ENCODE data around the gene TUFM. TPM values are rescaled to one million over a fixed set of nuclear protein-coding genes. Genes with fewer than 3 reads are reported as not detected.
"Not testable (repeated sequence)": the region's sequence is repeated elsewhere in the genome, so short reads cannot be mapped to it uniquely, and the experiment has no call there.

TUFM gene
- polyA plus RNA-seq, 3 donors from 2014 or later, result 149 to 206 (median 153) TPM

DNA sequence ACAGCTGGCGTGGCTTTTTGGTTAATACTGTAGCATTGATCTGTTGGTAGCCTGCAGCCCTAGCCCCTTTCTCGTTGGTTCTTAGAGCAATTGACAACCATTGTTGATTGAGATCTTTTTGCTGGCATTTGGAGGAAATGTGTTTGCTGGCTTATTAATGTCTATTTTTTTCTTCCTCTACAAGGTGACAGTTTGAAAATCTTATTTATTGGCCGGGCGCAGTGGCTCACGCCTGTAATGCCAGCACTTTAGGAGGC is 21.5 kb downstream of the TUFM start:
- H3K4me3 Mint-ChIP-seq, result peak overlapping the region; percentile 97 to 99 (median 98)
- no peaks in the 10 kb centered on the region for H3K9me3 Mint-ChIP-seq
- DNase-seq, result no peak
- H3K27ac Mint-ChIP-seq, result peak overlapping the region; percentile 95 to 99 (median 99)
- peaks cover 7 to 33% (median 17%) of the 10 kb centered on the region in 3 donors for H3K36me3 Mint-ChIP-seq
- H3K4me1 Mint-ChIP-seq, result peaks cover 43 to 47% of the 10 kb centered on the region in 2 donors
- peaks cover 16 to 29% (median 22%) of the 10 kb centered on the region in 3 donors for H3K27me3 Mint-ChIP-seq (ENCODE audit: low read depth in 3 of 3)

DNA sequence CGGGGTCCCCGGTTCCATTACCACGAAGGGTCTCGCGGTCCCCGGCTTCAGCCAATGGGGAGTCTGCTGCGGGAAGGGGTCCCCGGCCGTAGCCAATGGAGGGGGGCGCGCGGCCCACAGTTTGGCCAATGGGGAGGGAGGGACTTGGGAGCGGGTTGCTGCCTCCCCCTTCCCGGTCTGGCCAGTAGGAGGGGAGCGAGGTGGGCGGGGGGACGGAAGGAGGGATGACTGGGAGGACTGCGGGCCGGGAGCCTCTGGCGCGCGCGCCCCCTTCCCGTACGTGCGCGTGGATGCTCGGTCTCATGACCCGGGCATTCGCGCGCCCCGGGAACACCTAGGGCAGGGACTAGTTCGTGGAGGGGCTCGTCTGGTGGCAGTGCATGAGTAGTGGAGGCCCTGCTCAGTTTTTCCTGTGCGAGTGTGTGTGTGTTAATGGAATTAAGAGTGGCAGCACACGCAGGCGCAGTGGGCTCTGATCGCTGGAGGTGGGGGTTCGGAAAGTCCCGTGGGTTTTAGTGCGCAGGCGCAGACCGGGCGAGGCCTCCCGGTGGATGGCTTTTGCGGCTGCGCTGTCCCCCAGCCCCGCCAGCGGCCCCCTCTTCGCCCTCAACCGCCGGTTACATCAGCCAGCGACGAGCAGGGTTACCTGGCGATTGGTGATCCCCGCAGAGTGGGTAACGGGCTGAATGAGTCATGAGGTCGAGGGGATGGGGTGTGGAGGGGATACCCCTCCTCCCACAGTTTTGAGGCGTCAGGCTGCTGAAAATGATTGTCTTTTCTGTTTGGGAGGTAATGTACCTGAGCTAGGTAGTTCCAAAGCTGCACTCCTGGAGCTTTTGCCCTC is 22.1 kb downstream of the TUFM start:
- peak overlapping the region; percentile 95 to 99 (median 99) for H3K27ac Mint-ChIP-seq
- no peaks in the 10 kb centered on the region for H3K9me3 Mint-ChIP-seq
- peaks cover 16 to 29% (median 22%) of the 10 kb centered on the region in 3 donors for H3K27me3 Mint-ChIP-seq (ENCODE audit: low read depth in 3 of 3)
- DNase-seq, result peak; percentile 93
- H3K4me3 Mint-ChIP-seq, result peak overlapping the region; percentile 97 to 99 (median 98)
- peaks cover 7 to 28% (median 12%) of the 10 kb centered on the region in 3 donors for H3K36me3 Mint-ChIP-seq
- H3K4me1 Mint-ChIP-seq, result peaks cover 43 to 46% of the 10 kb centered on the region in 2 donors

DNA sequence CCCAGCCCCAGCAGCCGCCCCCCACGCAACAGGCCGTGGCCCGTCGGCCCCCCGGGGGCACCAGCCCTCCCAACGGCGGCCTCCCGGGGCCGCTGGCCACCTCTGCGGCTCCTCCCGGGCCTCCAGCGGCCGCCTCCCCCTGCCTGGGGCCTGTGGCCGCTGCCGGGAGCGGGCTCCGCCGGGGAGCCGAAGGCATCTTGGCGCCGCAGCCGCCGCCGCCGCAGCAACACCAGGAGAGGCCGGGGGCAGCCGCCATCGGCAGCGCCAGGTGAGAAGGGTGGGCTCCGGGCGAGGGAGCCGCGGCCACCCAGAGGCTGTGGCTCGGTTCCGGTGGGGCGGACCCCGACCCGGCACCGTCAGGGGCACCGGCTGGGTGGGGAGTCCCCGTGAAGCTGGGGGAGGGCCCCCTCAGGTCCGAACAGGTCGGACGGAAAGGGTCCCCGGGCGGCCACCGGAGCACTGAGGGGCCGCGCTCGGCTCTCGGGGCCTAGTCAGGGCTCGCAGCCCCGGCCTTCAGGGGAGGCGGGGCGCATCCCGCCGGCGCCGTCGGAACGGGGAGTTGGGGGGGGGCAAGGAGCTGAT is 22.8 kb downstream of the TUFM start:
- peaks cover 43 to 46% of the 10 kb centered on the region in 2 donors for H3K4me1 Mint-ChIP-seq
- H3K27me3 Mint-ChIP-seq (ENCODE audit: low read depth in 3 of 3), result peaks cover 14 to 29% (median 22%) of the 10 kb centered on the region in 3 donors

DNA sequence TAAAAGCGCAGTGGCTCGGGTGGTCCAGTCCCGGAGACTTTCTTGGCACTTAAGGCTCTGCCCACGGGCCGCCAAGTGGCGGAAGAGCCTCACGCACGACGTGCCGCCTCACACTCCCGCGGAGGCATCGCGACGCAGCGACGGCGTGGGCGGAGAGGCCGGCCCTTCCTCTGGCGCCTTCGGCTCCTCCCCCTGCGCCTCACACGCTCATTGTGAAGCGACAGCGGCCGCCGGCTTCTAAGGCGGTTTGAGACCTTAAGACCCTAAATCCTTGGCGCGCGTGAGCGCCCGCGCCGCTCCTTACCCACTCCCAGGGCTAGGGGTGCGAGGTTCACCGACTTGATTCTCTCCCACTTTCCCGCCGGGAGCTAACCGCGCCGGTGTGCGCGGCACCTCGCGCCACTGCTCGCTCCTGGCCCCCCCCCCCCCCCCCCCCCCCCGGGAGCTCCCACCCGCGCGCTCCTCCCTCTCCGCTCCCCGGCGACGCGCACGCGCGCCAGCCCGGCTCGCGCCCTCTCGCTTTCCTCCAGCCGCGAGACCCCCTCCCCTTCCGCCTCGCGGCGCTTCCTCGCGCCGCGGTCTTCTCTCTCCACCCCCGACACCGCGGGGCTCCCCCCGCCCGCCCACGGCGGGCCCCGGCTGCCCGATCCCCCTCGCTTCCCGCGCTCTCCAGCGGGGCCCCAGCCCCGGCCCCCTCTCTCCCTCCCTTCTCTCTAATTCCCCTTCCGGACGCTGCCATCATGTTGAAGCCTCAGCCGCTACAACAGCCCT is 23.4 kb downstream of the TUFM start, which contains the start of gene ATXN2L:
Gene ATXN2L, plus strand, starts transcription at position 480 of the 771 bp plus-strand sequence. Its CDS starts 261 bp downstream, at position 741.
- peaks cover 43 to 46% of the 10 kb centered on the region in 2 donors for H3K4me1 Mint-ChIP-seq

More for the DNA sequence above, 22.8 kb downstream of the TUFM start:
- Mint-ChIP-seq H3K4me3 (peak overlapping the region; percentile 97 to 99 (median 98)), H3K27ac (peak overlapping the region; percentile 95 to 99 (median 99)), H3K36me3 (peaks cover 7 to 28% (median 12%) of the 10 kb centered on the region in 3 donors), H3K9me3 (no peaks in the 10 kb centered on the region)
- no peak for DNase-seq

DNA sequence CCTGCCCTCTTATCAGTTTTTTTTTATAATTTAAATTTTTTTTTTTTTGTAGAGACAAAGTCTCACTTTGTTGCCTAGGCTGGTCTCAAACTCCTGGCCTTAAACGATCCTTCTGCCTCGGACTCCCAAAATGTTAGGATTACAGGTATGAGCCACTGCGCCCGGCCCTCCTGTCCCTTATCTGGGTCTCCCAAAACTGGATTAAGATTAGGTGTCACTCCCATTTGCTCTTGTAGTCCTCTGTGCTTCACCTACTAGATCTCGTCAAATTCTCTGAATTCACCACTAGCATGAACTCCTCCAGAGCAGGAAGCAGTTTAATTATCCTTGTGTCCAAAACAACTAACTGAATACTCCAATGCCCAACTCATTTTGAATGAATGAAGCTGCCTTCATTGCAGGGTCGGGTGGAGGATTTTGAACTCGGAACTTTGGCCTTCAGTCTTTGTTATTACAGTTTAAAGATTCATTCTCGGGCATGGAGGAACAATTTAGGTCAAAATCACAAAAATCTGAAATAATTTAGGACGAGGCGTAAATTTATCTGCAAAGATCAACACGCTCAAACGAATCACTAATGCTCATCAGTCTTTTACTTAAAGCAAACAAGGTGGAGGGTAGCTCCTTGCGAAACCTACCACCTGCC is 24.2 kb downstream of the TUFM start:
- Mint-ChIP-seq H3K27ac (peak overlapping the region; percentile 80 to 93 (median 84)), H3K9me3 (no peaks in the 10 kb centered on the region), H3K4me1 (peaks cover 43 to 46% of the 10 kb centered on the region in 2 donors), H3K36me3 (peaks cover 7 to 15% (median 12%) of the 10 kb centered on the region in 3 donors), H3K4me3 (peak overlapping the region; percentile 77 to 89 (median 86)), H3K27me3 (ENCODE audit: low read depth in 3 of 3) (peaks cover 14 to 29% (median 22%) of the 10 kb centered on the region in 3 donors)
- DNase-seq, result no peak

More for the DNA sequence above, 23.4 kb downstream of the TUFM start, which contains the start of gene ATXN2L:
- Mint-ChIP-seq H3K36me3 (peaks cover 7 to 22% (median 12%) of the 10 kb centered on the region in 3 donors), H3K27me3 (ENCODE audit: low read depth in 3 of 3) (peaks cover 14 to 29% (median 22%) of the 10 kb centered on the region in 3 donors), H3K27ac (peak within 1 kb of the TSS; percentile 95 to 99 (median 99)), H3K9me3 (no peaks in the 10 kb centered on the region), H3K4me3 (peak within 1 kb of the TSS; percentile 97 to 99 (median 98))
- peak; percentile 92 to 96 (median 95) for DNase-seq

DNA sequence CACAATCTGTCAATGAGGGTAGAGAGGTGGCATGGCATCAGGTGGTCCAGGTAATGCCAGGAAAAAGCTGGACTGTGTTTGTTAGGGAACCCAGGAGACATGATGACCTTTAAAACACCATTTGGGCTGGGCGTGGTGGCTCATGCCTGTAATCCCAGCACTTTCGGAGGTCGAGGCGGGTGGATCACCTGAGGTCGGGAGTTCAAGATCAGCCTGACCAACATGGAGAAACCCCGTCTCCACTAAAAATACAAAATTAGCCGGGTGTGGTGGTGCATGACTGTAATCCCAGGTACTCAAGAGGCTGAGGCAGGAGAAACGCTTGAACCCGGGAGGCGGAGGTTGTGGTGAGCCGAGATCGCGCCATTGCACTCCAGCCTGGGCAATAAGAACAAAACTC is 25.6 kb downstream of the TUFM start:
- not testable (repeated sequence) for H3K9me3 Mint-ChIP-seq, DNase-seq, H3K36me3 Mint-ChIP-seq
- H3K4me3 Mint-ChIP-seq, result peak overlapping the region in 4 of 5 donors; percentile 24 to 75 (median 46)
- H3K4me1 Mint-ChIP-seq, result peaks cover 33% of the 10 kb centered on the region in 2 donors
- peaks cover 14 to 27% (median 22%) of the 10 kb centered on the region in 3 donors for H3K27me3 Mint-ChIP-seq (ENCODE audit: low read depth in 3 of 3)
- peak overlapping the region in 3 of 6 donors; percentile 57 to 85 (median 83) for H3K27ac Mint-ChIP-seq

DNA sequence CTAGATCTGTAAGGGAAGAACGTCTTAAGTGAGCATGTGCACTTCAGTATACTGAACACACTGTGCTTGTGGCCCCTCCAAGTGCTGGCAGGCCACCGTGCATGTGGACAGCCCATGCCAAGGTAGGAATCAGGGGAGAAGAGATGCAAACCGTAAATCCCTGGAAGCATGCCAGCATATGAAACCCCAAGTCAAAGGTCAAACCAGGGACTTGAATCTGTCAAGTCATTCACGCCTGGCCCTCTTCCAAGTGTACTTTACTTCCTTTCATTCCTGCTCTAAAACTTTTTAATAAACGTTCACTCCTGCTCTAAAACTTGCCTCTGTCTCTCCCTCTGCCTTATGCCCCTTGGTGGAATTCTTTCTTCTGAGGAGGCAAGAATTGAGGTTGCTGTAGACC is 26.1 kb downstream of the TUFM start:
- peaks cover 27 to 28% of the 10 kb centered on the region in 2 donors for H3K4me1 Mint-ChIP-seq
- peaks cover 0 to 4% (median 3%) of the 10 kb centered on the region in 3 donors for H3K36me3 Mint-ChIP-seq
- H3K4me3 Mint-ChIP-seq, result peak overlapping the region in 2 of 5 donors; percentile 24 to 46
- H3K9me3 Mint-ChIP-seq, result no peaks in the 10 kb centered on the region
- peaks cover 14 to 27% (median 22%) of the 10 kb centered on the region in 3 donors for H3K27me3 Mint-ChIP-seq (ENCODE audit: low read depth in 3 of 3)
- DNase-seq, result no peak
- H3K27ac Mint-ChIP-seq, result peak overlapping the region in 2 of 6 donors; percentile 53 to 57

DNA sequence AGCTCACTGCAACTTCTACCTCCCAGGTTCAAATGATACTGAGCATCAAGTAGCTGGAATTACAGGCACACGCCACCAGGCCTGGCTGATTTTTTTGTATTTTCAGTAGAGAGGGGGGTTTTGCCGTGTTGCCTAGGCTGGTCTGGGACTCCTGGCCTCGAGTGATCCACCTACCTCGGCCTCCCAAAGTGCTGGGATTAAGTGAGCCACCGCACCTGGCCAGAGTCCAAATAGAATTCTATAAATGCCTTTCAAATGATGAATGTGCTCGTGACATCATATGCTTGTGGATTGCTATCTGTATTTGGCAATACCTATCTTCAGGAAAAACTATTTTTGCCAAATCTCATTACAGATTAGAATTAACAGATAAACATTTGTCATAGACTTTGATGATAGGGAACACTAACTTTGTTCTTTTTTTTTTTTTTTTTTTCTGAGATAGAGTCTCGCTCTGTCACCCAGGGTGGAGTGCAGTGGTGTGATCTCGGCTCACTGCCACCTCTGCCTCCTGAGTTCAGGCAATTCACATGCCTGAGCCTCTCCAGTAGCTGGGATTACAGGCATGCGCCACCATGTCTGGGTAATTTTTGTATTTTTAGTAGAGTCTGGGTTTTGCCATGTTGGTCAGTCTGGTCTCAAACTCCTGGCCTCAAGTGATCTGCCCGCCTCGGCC is 38.6 kb downstream of the TUFM start:
- not testable (repeated sequence) for H3K9me3 Mint-ChIP-seq; H3K27me3 Mint-ChIP-seq (ENCODE audit: low read depth in 3 of 3)

DNA sequence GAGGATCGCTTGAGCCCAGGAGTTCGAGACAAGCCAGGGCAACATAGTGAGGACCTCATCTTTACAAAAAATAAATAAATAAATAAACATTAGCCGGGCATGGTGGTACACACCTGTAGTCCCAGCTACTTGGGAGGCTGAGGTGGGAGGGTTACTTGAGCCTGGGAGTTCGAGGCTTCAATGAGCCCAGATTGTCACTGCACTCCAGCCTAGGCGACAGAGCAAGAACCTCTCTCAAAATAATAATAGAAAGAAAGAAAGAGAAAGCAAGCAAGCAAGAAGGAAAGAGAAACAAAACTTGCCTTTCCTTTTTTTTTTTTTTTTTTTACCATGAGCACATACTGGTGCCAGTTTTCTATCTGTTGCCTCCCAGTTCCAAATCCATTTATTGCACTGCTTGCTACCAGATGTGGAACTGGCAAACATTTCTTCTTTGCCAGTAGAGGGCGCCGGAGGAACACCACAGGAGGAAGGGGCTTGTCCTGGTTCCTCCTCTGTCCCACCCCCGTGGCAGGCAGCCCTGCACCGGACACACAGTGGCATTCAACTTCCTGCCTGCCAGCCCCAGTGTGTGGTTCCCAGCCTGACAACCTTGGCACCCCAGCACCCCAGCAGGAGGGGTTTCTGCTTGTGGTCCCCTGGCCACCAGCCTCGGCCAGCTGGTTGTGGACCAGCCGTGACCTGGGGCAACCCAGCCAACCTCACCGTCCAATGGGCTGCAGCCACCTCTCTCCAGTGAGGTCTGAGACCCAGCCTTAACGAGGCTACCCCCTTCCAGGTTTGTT is 43.7 kb downstream of the TUFM start:
- DNase-seq, result peak; percentile 66 to 84 (median 82)
- Mint-ChIP-seq H3K27ac (peak overlapping the region in 5 of 6 donors; percentile 23 to 88 (median 72)), H3K4me3 (peak overlapping the region; percentile 57 to 82 (median 79))
- not testable (repeated sequence) for H3K4me1 Mint-ChIP-seq; H3K9me3 Mint-ChIP-seq; H3K36me3 Mint-ChIP-seq; H3K27me3 Mint-ChIP-seq (ENCODE audit: low read depth in 3 of 3)

More for the DNA sequence above, 38.6 kb downstream of the TUFM start:
- not testable (repeated sequence) for H3K4me3 Mint-ChIP-seq, DNase-seq, H3K4me1 Mint-ChIP-seq, H3K27ac Mint-ChIP-seq, H3K36me3 Mint-ChIP-seq

Measured in immature natural killer cell (primary cell).